Astrocyte of the cerebellum (primary cell): ENCODE results near the gene FAM184B.

Experiments used
- DNase-seq: peaks from one replicate; pipeline ENCODE4 v3.0.0-alpha.2; 2011; ENCODE audit warnings: low read depth
- H3K4me3 ChIP-seq: 2 replicates; pipeline ENCODE4 v1.5.1; 2011; ENCODE audit warnings: mild to moderate bottlenecking, low read depth, low read length, moderate library complexity
- CTCF ChIP-seq: IDR thresholded peaks from 2 replicates; pipeline ENCODE4 v1.5.1; 2012; ENCODE audit warnings: low read length, low read depth, moderate library complexity, mild to moderate bottlenecking; ENCODE audit errors: missing control alignments
- in situ Hi-C: cut with HindIII; loops from 2 replicates; pipeline ENCODE4 v1.10.0; 2017; ENCODE audit warnings: low sequenced_read_pairs

FAM184B gene

GRCh38 chr4:17682222-17682566 lies 99.2 kb downstream of the FAM184B start:
- DNase-seq = no peak
- no peak for TF ChIP-seq CTCF
- H3K4me3 ChIP-seq = no peak overlapping the region
- in situ Hi-C loops = no loop called here

- DNase-seq = no peak
- in situ Hi-C loops = no loop called here
- no peak for TF ChIP-seq CTCF
- no peak overlapping the region for H3K4me3 ChIP-seq
These were observed 99.9 kb downstream of the FAM184B start for GRCh38 chr4:17681281-17682221.

- in situ Hi-C loops = no loop called here
- H3K4me3 ChIP-seq = no peak overlapping the region
- TF ChIP-seq CTCF = no peak
- DNase-seq = no peak
These were observed 100.7 kb downstream of the FAM184B start for GRCh38 chr4:17680559-17681280.

- DNase-seq = no peak
- in situ Hi-C loops = no loop called here
- H3K4me3 ChIP-seq = no peak overlapping the region
- no peak for TF ChIP-seq CTCF
These were observed 111.0 kb downstream of the FAM184B start for GRCh38 chr4:17670423-17670822.

- H3K4me3 ChIP-seq = no peak overlapping the region
- in situ Hi-C loops = no loop called here
- no peak for TF ChIP-seq CTCF
- DNase-seq = no peak
These were observed 113.7 kb downstream of the FAM184B start for GRCh38 chr4:17667653-17668201.

GRCh38 chr4:17667253-17667652 lies 114.2 kb downstream of the FAM184B start:
- TF ChIP-seq CTCF = no peak
- no peak overlapping the region for H3K4me3 ChIP-seq
- in situ Hi-C loops = no loop called here
- DNase-seq = no peak
